NOMO-1 treated with DMSO at 0.1 percent for 48 hours (cell line): Measurements from ENCODE around the gene NOM1.
"Not testable (repeated sequence)": the region's sequence is repeated elsewhere in the genome, so short reads cannot be mapped to it uniquely, and the experiment has no call there.

Experiments used
- DNase-seq: peaks from one replicate; lab custom pipeline; 2025; ENCODE audit not compliant: unreplicated experiment; lab: John Stamatoyannopoulos, UW

The NOM1 gene

DNA sequence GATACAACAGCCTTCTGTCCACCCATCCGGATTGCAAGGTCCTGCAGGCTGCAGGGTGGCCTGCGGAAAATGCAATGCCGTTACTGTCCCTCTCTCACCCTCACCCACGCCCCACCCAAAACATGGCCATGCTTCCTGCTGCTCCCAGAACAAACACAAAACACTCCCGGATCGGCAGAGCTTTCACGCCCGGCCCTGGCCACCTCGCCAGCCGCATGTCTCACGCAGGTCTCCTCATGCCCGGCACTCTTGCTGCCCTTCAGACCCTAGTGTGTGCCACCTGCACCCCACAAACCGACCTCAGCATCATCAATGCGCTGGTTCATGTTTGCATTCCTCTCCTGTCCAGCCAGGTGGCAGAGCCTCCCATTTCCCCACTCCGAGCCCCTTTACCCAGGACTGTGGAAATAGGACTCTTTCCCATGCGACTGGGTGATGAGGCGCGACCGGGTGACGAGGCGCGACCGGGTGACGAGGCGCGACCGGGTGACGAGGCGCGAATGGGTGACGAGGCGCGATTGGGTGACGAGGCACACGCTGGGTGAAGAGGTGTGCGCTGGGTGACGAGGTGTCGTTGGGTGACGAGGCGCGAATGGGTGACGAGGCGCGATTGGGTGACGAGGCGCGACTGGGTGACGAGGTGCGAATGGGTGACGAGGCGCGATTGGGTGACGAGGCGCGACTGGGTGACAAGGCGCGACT, 8.9 kb upstream of the NOM1 start:
- DNase-seq, result no peak

DNA sequence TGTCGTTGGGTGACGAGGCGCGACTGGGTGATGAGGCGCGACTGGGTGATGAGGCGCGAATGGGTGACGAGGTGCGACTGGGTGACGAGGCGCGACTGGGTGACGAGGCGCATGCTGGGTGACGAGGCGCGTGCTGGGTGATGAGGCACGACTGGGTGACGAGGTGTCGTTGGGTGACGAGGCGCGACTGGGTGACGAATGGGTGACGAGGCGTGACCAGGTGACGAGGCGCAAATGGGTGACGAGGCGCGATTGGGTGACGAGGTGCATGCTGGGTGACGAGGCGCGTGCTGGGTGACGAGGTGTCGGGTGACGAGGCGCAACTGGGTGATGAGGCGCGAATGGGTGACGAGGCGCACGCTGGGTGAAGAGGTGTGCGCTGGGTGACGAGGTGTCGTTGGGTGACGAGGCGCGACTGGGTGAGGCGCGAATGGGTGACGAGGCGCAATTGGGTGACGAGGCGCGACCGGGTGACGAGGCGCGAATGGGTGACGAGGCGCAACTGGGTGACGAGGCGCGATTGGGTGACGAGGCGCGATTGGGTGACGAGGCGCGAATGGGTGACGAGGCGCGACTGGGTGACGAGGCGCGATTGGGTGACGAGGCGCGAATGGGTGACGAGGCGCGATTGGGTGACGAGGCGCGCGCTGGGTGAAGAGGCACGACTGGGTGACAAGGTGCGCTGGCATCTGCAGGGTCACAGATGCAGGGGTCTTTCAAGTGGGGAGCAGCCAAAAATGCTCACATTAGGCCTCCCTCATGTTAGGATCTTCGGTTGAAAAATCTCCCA, 7.9 kb upstream of the NOM1 start:
- DNase-seq, result no peak

DNA sequence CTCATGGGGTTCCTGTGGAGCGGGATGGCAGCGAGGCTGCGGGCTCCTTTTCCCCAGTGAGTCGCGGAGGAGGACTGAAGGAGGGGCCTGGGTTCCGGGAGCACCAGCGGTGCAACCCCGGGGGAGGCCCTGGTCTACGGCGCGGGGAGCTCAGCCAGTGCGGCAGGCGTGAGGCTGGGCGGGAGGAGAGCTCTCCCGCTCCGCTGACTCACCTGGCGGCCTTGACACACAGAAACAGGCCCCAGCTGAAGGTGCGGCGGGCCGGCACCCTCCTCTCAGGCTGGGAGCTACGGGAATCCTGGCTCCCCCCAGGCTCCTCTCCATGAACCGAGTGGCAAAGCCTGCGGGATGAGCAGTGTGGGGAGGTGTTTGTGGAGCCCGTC, 6.8 kb upstream of the NOM1 start:
- no peak for DNase-seq

DNA sequence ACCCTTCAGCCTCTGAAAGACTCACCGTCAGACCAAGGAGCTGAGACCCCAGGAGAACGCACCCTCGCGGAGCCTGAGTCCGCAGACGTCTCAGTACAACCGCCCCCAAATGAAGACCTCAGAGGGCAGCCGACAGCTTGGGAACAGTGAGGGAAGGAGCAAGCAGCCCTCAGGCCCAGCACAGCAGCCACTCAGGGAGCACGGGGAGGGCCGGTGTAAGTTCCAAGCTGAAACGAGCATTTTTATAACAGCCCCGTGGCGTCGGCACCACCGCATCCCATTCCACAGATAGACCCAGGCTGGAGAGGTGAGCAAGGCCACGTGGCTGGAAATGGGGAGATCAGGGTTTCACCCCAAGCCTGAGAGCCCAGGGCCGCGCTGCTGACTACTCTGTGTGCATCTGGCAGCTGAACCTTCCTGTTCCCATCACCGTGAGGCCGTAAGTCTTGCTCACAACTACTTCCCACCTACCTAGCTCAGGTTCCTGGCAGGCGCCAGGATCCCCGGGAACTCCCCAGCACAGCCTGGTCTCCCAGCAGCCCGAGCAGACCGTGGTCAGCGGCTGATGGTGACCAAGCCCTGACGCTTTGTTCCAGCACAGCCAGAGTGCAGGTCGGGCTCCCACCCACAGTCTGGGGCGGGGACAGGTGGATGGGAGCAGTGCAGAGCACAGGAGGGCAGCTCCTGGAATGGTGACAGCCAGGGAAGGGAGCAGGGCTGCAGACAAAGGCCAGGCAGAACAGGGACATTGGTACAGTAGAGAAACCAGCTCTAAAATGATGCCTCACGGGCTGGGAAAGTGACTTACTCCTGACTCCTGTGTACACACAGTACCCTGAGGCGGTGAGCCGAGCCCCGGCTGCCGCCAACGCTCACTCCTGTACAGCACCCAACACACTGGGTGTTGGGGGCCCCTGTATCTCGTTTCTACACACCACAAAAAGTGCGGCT, 6.1 kb upstream of the NOM1 start:
- DNase-seq, result no peak

DNA sequence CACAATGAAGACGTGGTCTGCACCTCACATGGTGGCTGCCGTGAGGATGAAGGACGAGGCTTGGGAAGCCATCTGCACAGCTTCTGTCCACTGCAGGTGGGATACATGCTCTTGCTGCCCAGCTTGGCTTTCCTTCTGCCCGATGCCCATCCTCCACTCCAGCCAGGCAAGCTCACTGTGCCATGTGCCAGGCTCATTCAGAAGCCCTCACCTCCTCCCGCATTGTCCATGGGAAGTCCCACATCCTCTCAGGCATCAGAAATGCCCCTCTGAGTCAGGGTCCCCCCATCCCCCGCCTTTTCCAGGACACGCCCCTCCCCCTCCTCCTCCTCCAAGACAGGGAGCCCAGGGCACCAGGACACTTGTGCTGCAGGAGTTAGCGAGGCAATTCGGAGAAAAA, 4.6 kb upstream of the NOM1 start:
- no peak for DNase-seq

DNA sequence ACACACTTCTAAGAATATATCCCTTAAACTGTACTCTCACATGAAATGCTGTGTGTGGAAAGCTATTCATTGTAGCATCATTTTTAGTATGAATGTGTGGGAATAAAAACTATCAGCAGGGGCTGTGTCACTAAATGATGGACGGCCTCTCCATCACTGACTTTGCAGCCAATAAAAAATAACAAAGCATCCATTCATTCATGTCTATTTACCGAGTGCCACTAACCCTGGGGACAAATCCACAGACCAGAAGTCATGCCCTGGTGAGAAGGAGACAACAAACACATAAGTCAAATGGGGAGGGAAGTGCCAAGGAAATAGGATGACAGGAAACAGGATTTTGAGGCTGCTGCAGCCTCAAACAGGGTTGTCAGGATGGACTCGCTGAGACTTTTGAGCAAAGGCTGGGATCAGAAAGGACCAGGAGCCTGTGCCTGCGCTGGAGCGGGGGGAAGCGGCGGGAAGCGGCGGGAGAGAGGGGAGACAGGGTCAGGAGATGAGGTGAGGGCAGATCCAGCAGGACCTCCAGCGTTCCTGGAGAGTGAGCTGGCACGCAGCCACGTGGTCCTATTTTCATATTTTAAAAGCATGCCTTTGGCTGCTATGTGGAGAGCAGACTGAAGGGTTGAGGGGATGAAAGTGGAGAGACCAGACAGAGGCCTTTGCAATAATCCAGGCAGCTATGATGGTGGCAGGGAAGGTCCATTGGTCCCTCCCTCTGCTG, 2.2 kb upstream of the NOM1 start:
- no peak for DNase-seq

DNA sequence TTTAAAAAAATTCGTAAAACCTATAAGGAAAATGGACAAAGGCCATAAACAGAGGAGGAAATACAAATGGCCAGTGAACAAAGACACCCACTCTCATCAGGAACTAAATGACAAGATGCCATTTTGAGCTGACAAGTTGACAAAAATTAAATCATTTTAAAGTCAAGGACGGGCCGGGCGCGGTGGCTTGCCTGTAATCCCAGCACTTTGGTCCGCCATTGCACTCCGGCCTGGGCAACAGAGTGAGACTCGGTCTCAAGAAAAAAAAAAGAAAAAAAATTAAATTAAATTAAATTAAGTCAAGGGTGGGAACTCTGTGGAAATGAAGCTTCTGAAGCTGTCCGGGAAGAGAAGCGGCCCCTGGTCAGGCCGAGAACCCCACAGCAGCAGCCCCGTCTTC, 1.2 kb upstream of the NOM1 start:
- no peak for DNase-seq

DNA sequence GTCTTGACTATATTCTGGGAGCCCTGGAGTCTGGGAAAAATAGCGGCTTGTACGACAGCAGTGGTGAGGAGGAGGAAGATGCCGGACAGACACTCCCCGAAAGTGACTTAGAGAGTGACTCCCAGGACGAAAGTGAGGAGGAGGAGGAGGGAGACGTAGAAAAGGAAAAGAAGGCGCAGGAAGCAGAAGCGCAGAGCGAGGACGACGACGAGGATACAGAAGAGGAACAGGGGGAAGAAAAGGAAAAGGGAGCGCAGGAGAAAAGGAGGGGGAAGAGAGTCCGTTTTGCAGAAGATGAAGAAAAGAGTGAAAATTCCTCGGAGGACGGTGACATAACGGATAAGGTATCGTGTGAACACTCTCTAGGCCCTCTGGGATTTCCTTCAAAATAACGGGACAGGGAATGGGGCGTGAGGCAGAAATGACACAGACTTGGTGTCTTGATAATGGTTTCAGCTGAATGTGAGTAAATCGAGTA, 908 bp downstream of the NOM1 start:
- DNase-seq, result no peak

DNA sequence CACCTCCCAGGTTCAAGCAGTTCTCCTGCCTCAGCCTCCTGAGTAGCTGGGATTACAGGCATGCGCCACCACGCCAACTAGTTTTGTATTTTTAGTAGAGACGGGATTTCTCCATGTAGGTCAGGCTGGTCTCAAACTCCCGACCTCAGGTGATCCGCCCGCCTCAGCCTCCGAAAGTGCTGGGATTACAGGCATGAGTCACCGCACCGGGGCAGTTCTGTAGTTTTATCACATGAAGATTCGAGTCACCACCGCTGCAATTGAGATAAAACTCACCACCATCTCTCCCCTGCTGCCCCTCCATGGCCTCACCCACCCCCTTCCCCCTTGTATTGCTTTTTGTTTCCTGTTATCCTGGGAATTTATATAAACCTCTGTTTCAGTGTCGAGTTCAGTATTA, 3.7 kb downstream of the NOM1 start:
- not testable (repeated sequence) for DNase-seq

DNA sequence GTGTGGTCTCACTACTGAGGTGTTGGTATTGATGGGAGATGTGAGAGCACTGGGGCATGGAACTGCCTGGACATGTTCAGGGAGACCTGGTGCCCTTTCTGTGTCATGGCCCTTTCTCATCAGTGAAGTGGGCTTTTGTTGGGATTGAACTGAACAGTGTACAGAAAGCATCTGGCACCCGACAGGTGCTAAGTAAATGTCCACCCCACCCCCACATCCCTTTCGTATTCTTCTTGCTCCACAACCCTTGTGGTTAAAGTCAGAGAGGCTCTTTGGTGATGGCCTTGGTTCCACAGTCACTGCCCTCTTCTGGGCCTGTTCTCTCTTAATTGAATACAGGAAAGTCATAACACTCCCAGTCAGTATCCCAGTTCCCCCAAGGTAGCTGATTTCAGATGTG, 5.4 kb downstream of the NOM1 start:
- no peak for DNase-seq

DNA sequence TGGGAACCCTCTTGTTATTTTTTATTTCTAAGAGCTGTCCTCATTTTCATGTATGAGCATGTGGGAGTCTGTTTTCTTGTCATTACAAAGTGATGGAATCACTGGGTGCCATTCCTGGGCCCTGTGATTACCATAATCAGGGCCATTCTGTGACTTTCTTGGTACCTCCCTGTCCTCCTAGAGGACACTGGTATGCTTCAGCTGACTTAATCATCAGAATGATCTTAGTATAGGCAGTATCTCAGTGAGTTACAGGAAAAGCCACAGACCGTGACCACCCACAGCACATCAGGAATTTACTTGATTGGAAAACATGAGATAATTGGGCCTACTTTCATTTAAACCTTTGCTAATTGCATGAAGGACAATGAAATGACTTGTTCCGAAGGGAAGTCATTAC, 7.2 kb downstream of the NOM1 start:
- no peak for DNase-seq

DNA sequence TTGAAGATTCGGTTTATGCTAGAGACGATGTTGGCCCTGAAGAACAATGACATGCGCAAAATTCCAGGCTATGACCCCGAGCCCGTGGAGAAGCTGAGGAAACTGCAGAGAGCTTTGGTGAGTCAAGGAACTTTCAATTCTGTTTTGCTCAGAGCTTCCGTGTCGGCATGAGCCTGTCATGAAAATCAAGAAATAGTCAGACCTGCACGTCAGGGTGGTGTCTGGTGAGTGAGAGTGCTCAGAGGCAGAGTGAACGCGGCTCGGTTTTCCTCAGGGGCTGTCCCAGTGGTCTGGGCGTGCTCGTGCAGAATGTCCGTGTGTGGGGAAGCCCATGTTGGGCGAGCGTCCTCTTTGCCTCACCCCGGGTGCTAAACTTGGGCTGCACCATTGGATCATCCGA, 12.6 kb downstream of the NOM1 start:
- no peak for DNase-seq

DNA sequence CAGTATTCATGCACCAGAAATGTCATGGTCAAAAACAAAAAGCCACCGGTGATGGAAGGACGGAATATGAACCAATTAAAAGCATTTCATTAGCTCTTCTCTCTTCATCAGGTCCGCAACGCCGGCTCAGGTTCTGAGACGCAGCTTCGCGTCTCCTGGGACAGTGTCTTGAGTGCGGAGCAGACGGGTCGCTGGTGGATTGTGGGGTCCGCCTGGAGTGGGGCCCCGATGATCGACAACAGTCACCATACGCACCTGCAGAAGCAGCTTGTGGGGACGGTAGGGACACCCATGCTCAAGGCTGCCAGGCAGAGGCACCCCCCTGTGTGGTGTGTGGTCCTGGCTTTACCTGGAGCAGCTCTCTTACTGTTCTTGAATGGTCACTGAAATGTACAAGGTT, 13.4 kb downstream of the NOM1 start:
- DNase-seq, result no peak

DNA sequence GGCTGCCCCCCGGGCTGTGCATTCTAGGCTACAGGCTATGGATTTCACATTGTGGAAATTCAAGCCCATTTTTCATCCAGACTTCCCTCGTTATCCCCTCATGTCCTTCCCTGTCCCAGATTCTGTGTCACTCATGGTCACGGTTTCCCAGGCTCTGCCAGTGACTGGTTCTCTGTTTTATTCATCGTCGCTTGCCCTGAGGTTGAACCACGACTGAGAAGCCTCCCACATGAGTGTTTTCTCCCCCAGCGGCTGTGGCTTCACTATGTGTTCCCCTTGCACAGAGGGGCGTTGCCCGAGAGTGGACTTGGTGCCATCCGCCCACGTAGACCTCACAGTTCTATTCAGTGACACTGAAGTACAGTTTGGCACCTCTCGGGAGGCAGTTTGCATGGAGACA, 14.0 kb downstream of the NOM1 start:
- no peak for DNase-seq

DNA sequence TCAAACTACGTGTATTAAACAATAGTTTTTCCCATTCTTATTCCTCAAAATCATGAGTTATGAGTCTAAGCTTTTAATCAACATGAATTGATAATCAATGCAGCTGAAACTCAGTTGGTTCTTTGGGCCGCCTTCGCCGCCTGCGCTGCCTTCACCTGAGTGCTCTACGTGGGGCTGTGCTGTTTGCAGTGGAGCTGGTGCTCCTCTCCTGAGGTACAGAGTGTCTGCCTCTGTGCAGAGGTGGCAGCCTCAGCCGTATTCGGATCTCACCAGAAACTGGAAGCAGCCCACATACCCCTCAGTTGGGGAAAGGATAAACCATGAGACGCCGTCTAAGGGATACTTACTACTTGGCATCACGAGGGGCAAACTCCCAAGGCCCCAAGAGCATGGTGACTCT, 15.5 kb downstream of the NOM1 start:
- no peak for DNase-seq

DNA sequence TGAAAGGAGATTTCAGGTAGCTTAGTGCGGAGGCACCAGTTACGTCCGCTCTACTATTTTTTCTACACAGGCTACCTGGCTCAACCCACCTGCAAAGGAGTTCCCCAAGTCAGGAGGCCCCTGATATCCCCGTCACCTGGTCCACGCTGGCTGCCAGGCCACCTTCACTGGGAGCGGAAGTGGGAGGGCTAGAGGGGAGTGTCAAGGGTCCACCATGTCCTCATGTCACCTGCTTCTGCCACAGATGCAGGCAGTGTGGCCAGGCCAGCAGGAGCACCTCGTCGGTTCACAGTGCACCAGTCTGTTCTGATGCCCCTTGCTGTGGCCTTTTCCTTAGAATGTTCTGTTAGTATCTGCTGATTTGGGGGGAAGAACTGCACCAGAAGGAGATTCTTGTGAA, 16.9 kb downstream of the NOM1 start:
- DNase-seq, result no peak

DNA sequence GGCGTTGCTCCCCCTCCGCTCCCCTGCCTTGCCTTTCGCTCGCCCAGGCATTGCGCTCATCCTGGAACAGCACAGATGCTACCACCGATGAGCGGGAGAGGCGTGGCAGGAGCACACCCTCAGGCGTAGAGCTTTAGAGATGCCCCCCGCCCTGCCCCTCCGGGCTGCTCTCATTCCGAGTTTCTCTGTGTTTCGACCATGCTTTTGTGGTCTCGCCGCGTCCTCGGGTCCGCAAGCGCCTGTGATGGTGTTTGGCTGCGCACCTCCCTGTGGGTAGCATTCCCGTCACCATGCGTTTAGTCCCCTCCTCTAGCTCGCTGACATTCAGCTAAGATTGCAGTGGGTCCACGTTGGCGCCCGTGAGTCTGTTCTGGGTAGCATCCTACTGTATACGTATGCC, 18.7 kb downstream of the NOM1 start:
- no peak for DNase-seq

DNA sequence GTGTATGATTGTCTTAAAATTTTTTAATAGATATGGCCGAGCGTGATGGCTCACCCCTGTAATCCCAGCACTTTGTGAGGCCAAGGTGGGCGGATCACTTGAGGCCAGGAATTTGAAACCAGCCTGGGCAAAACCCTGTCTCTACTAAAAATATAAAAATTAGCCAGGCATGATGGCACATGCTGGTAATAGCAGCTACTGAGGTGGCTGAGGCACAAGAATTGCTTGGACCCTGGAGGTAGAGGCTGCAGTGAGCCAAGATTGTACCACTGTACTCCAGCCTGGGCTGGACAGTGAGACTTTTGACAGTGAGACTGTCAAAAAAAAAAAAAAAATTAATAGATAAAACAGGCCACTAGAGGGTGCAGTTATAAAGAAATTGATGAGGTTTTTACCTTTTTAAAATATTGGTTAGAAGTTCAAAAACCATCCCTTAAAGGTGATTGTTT, 20.5 kb downstream of the NOM1 start:
- no peak for DNase-seq

DNA sequence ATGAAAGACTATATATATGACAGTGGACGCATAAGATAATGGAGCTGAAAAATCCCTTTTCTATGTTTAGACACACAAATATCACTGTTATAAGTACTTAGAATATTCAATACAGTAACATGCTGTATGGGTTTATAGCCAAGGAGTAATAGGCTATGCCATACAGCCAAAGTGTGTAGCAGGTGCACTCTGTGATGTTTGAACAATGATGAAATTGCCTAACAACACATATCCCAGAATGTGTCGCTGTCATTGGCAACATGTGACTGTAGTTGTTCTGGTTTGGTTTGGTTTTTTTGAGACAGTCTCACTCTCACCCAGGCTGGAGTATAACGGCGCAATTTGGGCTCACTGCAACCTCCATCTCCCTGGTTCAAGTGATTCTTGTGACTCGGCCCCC, 26.1 kb downstream of the NOM1 start:
- DNase-seq, result no peak

DNA sequence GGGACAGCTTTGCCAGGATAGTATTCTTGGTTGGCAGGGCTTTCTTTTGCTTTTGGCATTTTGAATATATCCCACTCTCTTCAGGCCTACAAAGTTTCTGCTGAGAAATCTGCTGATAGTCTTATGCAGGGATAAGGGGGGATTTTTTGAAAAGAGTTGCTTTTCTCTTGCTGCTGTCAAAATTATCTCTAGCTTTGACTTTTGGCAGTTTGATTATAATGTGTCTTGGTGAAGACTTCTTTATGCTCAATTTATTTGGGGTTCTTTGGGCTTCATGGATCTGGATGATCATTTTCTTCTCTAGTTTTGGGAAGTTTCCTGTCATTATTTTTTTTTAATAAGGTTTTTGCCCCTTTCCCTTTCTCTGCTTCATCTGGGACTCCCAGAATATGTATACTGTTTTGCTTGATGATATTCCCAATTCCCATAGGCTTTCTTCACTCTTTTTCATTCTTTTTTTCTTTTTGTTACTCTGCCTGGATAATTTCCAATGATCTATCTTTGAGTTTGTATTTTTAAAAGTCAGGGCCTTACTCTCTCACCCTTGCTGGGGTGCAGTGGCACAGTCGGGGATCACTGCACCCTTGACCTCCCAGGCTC, 29.6 kb downstream of the NOM1 start:
- no peak for DNase-seq
